ENCODE results near the gene CADPS. TPM values are rescaled to one million over a fixed set of nuclear protein-coding genes. Genes with fewer than 3 reads are reported as not detected.

CADPS gene
- total RNA-seq, 1 experiment from 2014 or later, result not detected

DNA sequence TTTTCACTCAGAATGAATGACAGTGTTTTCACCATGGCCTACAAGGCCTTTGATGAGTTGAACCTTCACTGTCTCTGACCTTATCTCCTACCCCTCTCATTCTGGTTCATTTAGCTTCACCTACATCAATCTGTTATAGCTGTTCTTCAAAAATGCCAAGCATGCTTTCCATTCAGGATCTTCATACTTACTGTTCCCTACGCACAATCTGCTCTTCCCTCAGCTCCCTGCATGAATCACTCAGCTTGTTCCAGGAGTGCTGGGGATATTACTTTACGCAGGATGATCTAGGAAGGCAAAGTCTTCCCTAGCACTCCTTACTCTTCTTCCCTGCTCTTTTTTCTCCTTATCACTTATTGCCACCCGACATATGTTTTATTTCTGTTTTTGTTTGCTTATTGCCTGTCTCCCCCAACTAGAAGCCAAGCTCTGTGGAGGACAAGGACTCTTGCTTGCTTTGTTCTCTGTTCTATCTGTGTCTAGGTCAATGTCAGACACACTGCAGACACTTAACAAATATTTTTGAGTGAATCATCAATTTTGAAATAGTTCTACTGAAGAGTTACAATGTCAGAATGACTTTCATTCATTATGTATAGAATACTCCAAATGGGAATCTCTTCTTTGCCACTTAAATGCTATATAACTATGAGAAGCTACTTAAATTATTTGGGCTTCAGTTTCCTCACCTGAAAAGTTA, 263.5 kb downstream of the CADPS start:
- no TSS peak for BruUV-seq (replicated peaks)
- H3K36me3 ChIP-seq (ENCODE audit: control insufficient read depth, insufficient read depth, low read length), result no peaks in the 10 kb centered on the region
- POLR2A ChIA-PET, result no interaction called here
- H3K27me3 ChIP-seq (ENCODE audit: control insufficient read depth, insufficient read depth, low read length), result no peaks in the 10 kb centered on the region
- no peaks in the 10 kb centered on the region for H3K9me3 ChIP-seq (ENCODE audit: control insufficient read depth, insufficient read depth, low read depth, low read length)
- DNase-seq (ENCODE audit: low read depth, low spot score), result no peak
- no peaks in the 10 kb centered on the region for H3K4me1 ChIP-seq (ENCODE audit: control insufficient read depth, insufficient read depth, low read length)
- no peak overlapping the region for H3K27ac ChIP-seq (ENCODE audit: low read length)
- CTCF ChIA-PET, result interaction anchor here (0.6 kb wide), 1 partner anchor 1918 kb away, joined by 7 read pairs; no protein-coding TSS in a partner anchor
- H3K4me3 ChIP-seq (ENCODE audit: low read depth in 2 of 2, low read length in 2 of 2), result no peak overlapping the region
- ATAC-seq, result no peak
- intact Hi-C loops (cut with micrococcal nuclease; ENCODE audit: unreplicated experiment), result no loop called here
- TF ChIP-seq, protein P1, sequence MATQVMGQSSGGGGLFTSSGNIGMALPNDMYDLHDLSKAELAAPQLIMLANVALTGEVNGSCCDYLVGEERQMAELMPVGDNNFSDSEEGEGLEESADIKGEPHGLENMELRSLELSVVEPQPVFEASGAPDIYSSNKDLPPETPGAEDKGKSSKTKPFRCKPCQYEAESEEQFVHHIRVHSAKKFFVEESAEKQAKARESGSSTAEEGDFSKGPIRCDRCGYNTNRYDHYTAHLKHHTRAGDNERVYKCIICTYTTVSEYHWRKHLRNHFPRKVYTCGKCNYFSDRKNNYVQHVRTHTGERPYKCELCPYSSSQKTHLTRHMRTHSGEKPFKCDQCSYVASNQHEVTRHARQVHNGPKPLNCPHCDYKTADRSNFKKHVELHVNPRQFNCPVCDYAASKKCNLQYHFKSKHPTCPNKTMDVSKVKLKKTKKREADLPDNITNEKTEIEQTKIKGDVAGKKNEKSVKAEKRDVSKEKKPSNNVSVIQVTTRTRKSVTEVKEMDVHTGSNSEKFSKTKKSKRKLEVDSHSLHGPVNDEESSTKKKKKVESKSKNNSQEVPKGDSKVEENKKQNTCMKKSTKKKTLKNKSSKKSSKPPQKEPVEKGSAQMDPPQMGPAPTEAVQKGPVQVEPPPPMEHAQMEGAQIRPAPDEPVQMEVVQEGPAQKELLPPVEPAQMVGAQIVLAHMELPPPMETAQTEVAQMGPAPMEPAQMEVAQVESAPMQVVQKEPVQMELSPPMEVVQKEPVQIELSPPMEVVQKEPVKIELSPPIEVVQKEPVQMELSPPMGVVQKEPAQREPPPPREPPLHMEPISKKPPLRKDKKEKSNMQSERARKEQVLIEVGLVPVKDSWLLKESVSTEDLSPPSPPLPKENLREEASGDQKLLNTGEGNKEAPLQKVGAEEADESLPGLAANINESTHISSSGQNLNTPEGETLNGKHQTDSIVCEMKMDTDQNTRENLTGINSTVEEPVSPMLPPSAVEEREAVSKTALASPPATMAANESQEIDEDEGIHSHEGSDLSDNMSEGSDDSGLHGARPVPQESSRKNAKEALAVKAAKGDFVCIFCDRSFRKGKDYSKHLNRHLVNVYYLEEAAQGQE (IDR thresholded peaks at IDR 0.05; ENCODE audit: insufficient read depth in 1 of 2, low read depth in 2 of 2, low read length in 1 of 2), result no peak
- TF ChIP-seq POLR2AphosphoS5 (IDR thresholded peaks at IDR 0.05; ENCODE audit: low read depth, low read length) (no peak), SIN3A (IDR thresholded peaks at IDR 0.05; ENCODE audit: borderline replicate concordance, insufficient read depth, low read depth, low read length) (no peak), CTCF (IDR thresholded peaks at IDR 0.05) (no peak), TCF7L2 (IDR thresholded peaks at IDR 0.05; ENCODE audit: low read depth, low read length) (no peak)
- in situ Hi-C loops (cut with HindIII; ENCODE audit: low pct_unique_long_range_greater_than_20kb, low sequenced_read_pairs), result no loop called here

- Histone ChIP-seq H3K4me1 (ENCODE audit: control insufficient read depth, insufficient read depth, low read length) (no peaks in the 10 kb centered on the region), H3K36me3 (ENCODE audit: control insufficient read depth, insufficient read depth, low read length) (no peaks in the 10 kb centered on the region), H3K27me3 (ENCODE audit: control insufficient read depth, insufficient read depth, low read length) (no peaks in the 10 kb centered on the region; the same call in 1 of the 2 replicates), H3K4me3 (ENCODE audit: low read depth in 2 of 2, low read length in 2 of 2) (no peak overlapping the region), H3K9me3 (ENCODE audit: control insufficient read depth, insufficient read depth, low read depth, low read length) (no peaks in the 10 kb centered on the region), H3K27ac (ENCODE audit: low read length) (no peak overlapping the region)
- in situ Hi-C loops (cut with HindIII; ENCODE audit: low pct_unique_long_range_greater_than_20kb, low sequenced_read_pairs) (no loop called here), intact Hi-C loops (cut with micrococcal nuclease; ENCODE audit: unreplicated experiment) (no loop called here)
- CTCF ChIA-PET, result no interaction called here
- POLR2A ChIA-PET, result no interaction called here
- no peak for TF ChIP-seq TCF7L2 (IDR thresholded peaks at IDR 0.05; ENCODE audit: low read depth, low read length)
- TF ChIP-seq, protein P1 (IDR thresholded peaks at IDR 0.05; ENCODE audit: insufficient read depth in 1 of 2, low read depth in 2 of 2, low read length in 1 of 2), result no peak
- TF ChIP-seq POLR2AphosphoS5 (IDR thresholded peaks at IDR 0.05; ENCODE audit: low read depth, low read length), result no peak
- no peak for TF ChIP-seq SIN3A (IDR thresholded peaks at IDR 0.05; ENCODE audit: borderline replicate concordance, insufficient read depth, low read depth, low read length)
- TF ChIP-seq CTCF (IDR thresholded peaks at IDR 0.05), result no peak
- ATAC-seq (no peak), DNase-seq (ENCODE audit: low read depth, low spot score) (no peak)
- no TSS peak for BruUV-seq (replicated peaks)
Observed at GRCh38 chr3:62607287-62608029, 267.8 kb downstream of the CADPS start.
